ENCODE data around the gene ANK3. TPM values are rescaled to one million over a fixed set of nuclear protein-coding genes. Genes with fewer than 3 reads are reported as not detected.

The ANK3 gene
- total and polyA plus RNA-seq, 2 experiments from 2014 or later = 44.9 to 95.8 TPM

GRCh38 chr10:60374836-60375235, 14.8 kb downstream of the ANK3 start:
- no peaks in the 10 kb centered on the region for H3K4me1 ChIP-seq (ENCODE audit: low read depth)
- no peaks in the 10 kb centered on the region for H3K27me3 ChIP-seq
- no peak overlapping the region for H3K4me3 ChIP-seq
- H3K36me3 ChIP-seq = no peaks in the 10 kb centered on the region
- no peak overlapping the region for H3K27ac ChIP-seq
- DNase-seq (ENCODE audit: low read depth in 1 of 2, low spot score in 1 of 2) = no peak
- no peaks in the 10 kb centered on the region for H3K9me3 ChIP-seq (ENCODE audit: low read depth)
- no peak for TF ChIP-seq CTCF (IDR thresholded peaks at IDR 0.05; ENCODE audit: low read depth, low read length)

- Histone ChIP-seq H3K36me3 (no peaks in the 10 kb centered on the region), H3K27ac (no peak overlapping the region), H3K4me1 (ENCODE audit: low read depth) (no peaks in the 10 kb centered on the region), H3K9me3 (ENCODE audit: low read depth) (no peaks in the 10 kb centered on the region), H3K4me3 (no peak overlapping the region), H3K27me3 (no peaks in the 10 kb centered on the region)
- no peak for DNase-seq (ENCODE audit: low read depth in 1 of 2, low spot score in 1 of 2)
- TF ChIP-seq CTCF (IDR thresholded peaks at IDR 0.05; ENCODE audit: low read depth, low read length) = no peak
Measured at GRCh38 chr10:60372436-60372835, 17.2 kb downstream of the ANK3 start.

GRCh38 chr10:60369547-60369930, 20.1 kb downstream of the ANK3 start:
- no peak for DNase-seq (ENCODE audit: low read depth in 1 of 2, low spot score in 1 of 2)
- Histone ChIP-seq H3K4me3 (no peak overlapping the region), H3K36me3 (no peaks in the 10 kb centered on the region), H3K27me3 (no peaks in the 10 kb centered on the region), H3K27ac (no peak overlapping the region), H3K4me1 (ENCODE audit: low read depth) (peaks cover 10% of the 10 kb centered on the region), H3K9me3 (ENCODE audit: low read depth) (no peaks in the 10 kb centered on the region)
- TF ChIP-seq CTCF (IDR thresholded peaks at IDR 0.05; ENCODE audit: low read depth, low read length) = no peak

GRCh38 chr10:60368875-60369546, 20.7 kb downstream of the ANK3 start:
- Histone ChIP-seq H3K4me3 (no peak overlapping the region), H3K4me1 (ENCODE audit: low read depth) (peaks cover 10% of the 10 kb centered on the region), H3K9me3 (ENCODE audit: low read depth) (no peaks in the 10 kb centered on the region), H3K36me3 (no peaks in the 10 kb centered on the region), H3K27me3 (no peaks in the 10 kb centered on the region), H3K27ac (no peak overlapping the region)
- no peak for TF ChIP-seq CTCF (IDR thresholded peaks at IDR 0.05; ENCODE audit: low read depth, low read length)
- no peak for DNase-seq (ENCODE audit: low read depth in 1 of 2, low spot score in 1 of 2)

- no peak overlapping the region for H3K27ac ChIP-seq
- no peak for TF ChIP-seq CTCF (IDR thresholded peaks at IDR 0.05; ENCODE audit: low read depth, low read length)
- no peak for DNase-seq (ENCODE audit: low read depth in 1 of 2, low spot score in 1 of 2)
Measured at GRCh38 chr10:60367901-60368300, 21.8 kb downstream of the ANK3 start.

More at GRCh38 chr10:60367901-60368300, 21.8 kb downstream of the ANK3 start:
- peaks cover 10% of the 10 kb centered on the region for H3K4me1 ChIP-seq (ENCODE audit: low read depth)
- no peak overlapping the region for H3K4me3 ChIP-seq
- H3K9me3 ChIP-seq (ENCODE audit: low read depth) = no peaks in the 10 kb centered on the region
- no peaks in the 10 kb centered on the region for H3K27me3 ChIP-seq
- H3K36me3 ChIP-seq = no peaks in the 10 kb centered on the region

Data from cardiac muscle cell (in vitro differentiated cells and primary cell).